Measurements from ENCODE around the gene RPL3.

Gene RPL3

GRCh38 chr22:39309364-39309861, 10.0 kb downstream of the RPL3 start:
- no peak for TF ChIP-seq CTCF (IDR thresholded peaks at IDR 0.05; ENCODE audit: low read depth, low read length)
- TF ChIP-seq POLR2A (IDR thresholded peaks at IDR 0.05; ENCODE audit: extremely low read depth, insufficient read length) = no peak
- no peak for TF ChIP-seq MYC (IDR thresholded peaks at IDR 0.05; ENCODE audit: low read depth, low read length)
- no peak for TF ChIP-seq MAX (IDR thresholded peaks at IDR 0.05; ENCODE audit: low read depth, low read length)
- DNase-seq (ENCODE audit: low read depth) = no peak
- H3K4me3 ChIP-seq (ENCODE audit: low read depth, low read length) = no peak overlapping the region

GRCh38 chr22:39308614-39309363, 10.6 kb downstream of the RPL3 start:
- no peak for TF ChIP-seq MAX (IDR thresholded peaks at IDR 0.05; ENCODE audit: low read depth, low read length)
- TF ChIP-seq CTCF (IDR thresholded peaks at IDR 0.05; ENCODE audit: low read depth, low read length) = no peak
- TF ChIP-seq MYC (IDR thresholded peaks at IDR 0.05; ENCODE audit: low read depth, low read length) = no peak
- no peak for TF ChIP-seq POLR2A (IDR thresholded peaks at IDR 0.05; ENCODE audit: extremely low read depth, insufficient read length)
- DNase-seq (ENCODE audit: low read depth) = peak; percentile 77
- H3K4me3 ChIP-seq (ENCODE audit: low read depth, low read length) = no peak overlapping the region

- H3K4me3 ChIP-seq (ENCODE audit: low read depth, low read length) = no peak overlapping the region
- DNase-seq (ENCODE audit: low read depth) = peak; percentile 61
- TF ChIP-seq CTCF (IDR thresholded peaks at IDR 0.05; ENCODE audit: low read depth, low read length) (peak; percentile 58), MYC (IDR thresholded peaks at IDR 0.05; ENCODE audit: low read depth, low read length) (no peak), MAX (IDR thresholded peaks at IDR 0.05; ENCODE audit: low read depth, low read length) (no peak)
Measured at GRCh38 chr22:39306456-39307361, 12.7 kb downstream of the RPL3 start.

GRCh38 chr22:39303892-39304671, 15.3 kb downstream of the RPL3 start:
- no peak overlapping the region for H3K4me3 ChIP-seq (ENCODE audit: low read depth, low read length)
- no peak for TF ChIP-seq MYC (IDR thresholded peaks at IDR 0.05; ENCODE audit: low read depth, low read length)
- TF ChIP-seq MAX (IDR thresholded peaks at IDR 0.05; ENCODE audit: low read depth, low read length) = no peak
- TF ChIP-seq POLR2A (IDR thresholded peaks at IDR 0.05; ENCODE audit: extremely low read depth, insufficient read length) = no peak
- TF ChIP-seq CTCF (IDR thresholded peaks at IDR 0.05; ENCODE audit: low read depth, low read length) = no peak
- DNase-seq (ENCODE audit: low read depth) = no peak

GRCh38 chr22:39303358-39303757, 16.1 kb downstream of the RPL3 start:
- H3K4me3 ChIP-seq (ENCODE audit: low read depth, low read length) = no peak overlapping the region
- no peak for DNase-seq (ENCODE audit: low read depth)
- TF ChIP-seq MYC (IDR thresholded peaks at IDR 0.05; ENCODE audit: low read depth, low read length) = no peak
- TF ChIP-seq MAX (IDR thresholded peaks at IDR 0.05; ENCODE audit: low read depth, low read length) = no peak
- TF ChIP-seq CTCF (IDR thresholded peaks at IDR 0.05; ENCODE audit: low read depth, low read length) = no peak
- TF ChIP-seq POLR2A (IDR thresholded peaks at IDR 0.05; ENCODE audit: extremely low read depth, insufficient read length) = no peak
